Measurements from ENCODE around the gene SRSF1. TPM values are rescaled to one million over a fixed set of nuclear protein-coding genes. Genes with fewer than 3 reads are reported as not detected.
"Not testable (repeated sequence)": the region's sequence is repeated elsewhere in the genome, so short reads cannot be mapped to it uniquely, and the experiment has no call there.

SRSF1 gene
- total RNA-seq, 1 experiment from 2014 or later: 232 TPM

DNA sequence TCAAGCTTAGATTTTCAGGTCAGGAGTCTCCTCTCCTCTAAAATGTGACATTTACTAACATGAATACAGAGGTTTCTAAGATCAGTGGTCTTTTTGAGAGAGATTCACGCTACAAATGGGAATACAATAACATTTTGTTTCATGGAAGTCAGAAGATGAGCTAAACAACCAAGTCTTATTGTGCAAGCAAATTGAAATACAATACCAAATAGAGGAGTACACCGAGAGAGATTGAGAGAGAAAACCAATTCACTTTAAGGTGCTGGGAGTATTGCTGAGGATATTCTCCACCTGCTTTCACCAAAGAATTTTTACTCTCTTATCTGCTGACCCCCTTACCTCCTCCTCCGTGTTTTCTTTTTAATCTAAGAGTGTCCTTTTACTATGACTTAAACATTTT, 30.5 kb downstream of the SRSF1 start:
- Mint-ChIP-seq H3K36me3 (ENCODE audit: insufficient read depth, unreplicated experiment) (peaks cover 35% of the 10 kb centered on the region), H3K4me3 (ENCODE audit: low read depth, unreplicated experiment) (no peak overlapping the region), H3K27me3 (ENCODE audit: unreplicated experiment) (no peaks in the 10 kb centered on the region), H3K4me1 (ENCODE audit: low read depth, unreplicated experiment) (peaks cover 7% of the 10 kb centered on the region), H3K27ac (ENCODE audit: unreplicated experiment) (no peak overlapping the region), H3K9me3 (ENCODE audit: low read depth, unreplicated experiment) (no peaks in the 10 kb centered on the region)
- CTCF ChIA-PET: interaction anchor here (0.6 kb wide), 1 partner anchor 84 kb away, joined by 3 read pairs; no protein-coding TSS in a partner anchor
- intact Hi-C loops (cut with micrococcal nuclease; ENCODE audit: unreplicated experiment): no loop called here
- no TSS peak for BruUV-seq (replicated peaks)
- TF ChIP-seq, protein P1, sequence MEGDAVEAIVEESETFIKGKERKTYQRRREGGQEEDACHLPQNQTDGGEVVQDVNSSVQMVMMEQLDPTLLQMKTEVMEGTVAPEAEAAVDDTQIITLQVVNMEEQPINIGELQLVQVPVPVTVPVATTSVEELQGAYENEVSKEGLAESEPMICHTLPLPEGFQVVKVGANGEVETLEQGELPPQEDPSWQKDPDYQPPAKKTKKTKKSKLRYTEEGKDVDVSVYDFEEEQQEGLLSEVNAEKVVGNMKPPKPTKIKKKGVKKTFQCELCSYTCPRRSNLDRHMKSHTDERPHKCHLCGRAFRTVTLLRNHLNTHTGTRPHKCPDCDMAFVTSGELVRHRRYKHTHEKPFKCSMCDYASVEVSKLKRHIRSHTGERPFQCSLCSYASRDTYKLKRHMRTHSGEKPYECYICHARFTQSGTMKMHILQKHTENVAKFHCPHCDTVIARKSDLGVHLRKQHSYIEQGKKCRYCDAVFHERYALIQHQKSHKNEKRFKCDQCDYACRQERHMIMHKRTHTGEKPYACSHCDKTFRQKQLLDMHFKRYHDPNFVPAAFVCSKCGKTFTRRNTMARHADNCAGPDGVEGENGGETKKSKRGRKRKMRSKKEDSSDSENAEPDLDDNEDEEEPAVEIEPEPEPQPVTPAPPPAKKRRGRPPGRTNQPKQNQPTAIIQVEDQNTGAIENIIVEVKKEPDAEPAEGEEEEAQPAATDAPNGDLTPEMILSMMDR (IDR thresholded peaks at IDR 0.05; ENCODE audit: unreplicated experiment): no peak
- DNase-seq: no peak

GRCh38 chr17:57975044-57975443, 32.0 kb downstream of the SRSF1 start:
- Mint-ChIP-seq H3K27ac (ENCODE audit: unreplicated experiment) (no peak overlapping the region), H3K36me3 (ENCODE audit: insufficient read depth, unreplicated experiment) (peaks cover 35% of the 10 kb centered on the region), H3K9me3 (ENCODE audit: low read depth, unreplicated experiment) (no peaks in the 10 kb centered on the region), H3K4me3 (ENCODE audit: low read depth, unreplicated experiment) (no peak overlapping the region), H3K27me3 (ENCODE audit: unreplicated experiment) (no peaks in the 10 kb centered on the region), H3K4me1 (ENCODE audit: low read depth, unreplicated experiment) (peaks cover 12% of the 10 kb centered on the region)
- intact Hi-C loops (cut with micrococcal nuclease; ENCODE audit: unreplicated experiment): no loop called here
- BruUV-seq (replicated peaks): no TSS peak
- CTCF ChIA-PET: interaction anchor here (0.5 kb wide), 1 partner anchor 100 kb away, joined by 3 read pairs; no protein-coding TSS in a partner anchor
- TF ChIP-seq, protein P1 (IDR thresholded peaks at IDR 0.05; ENCODE audit: unreplicated experiment): no peak
- DNase-seq: no peak

DNA sequence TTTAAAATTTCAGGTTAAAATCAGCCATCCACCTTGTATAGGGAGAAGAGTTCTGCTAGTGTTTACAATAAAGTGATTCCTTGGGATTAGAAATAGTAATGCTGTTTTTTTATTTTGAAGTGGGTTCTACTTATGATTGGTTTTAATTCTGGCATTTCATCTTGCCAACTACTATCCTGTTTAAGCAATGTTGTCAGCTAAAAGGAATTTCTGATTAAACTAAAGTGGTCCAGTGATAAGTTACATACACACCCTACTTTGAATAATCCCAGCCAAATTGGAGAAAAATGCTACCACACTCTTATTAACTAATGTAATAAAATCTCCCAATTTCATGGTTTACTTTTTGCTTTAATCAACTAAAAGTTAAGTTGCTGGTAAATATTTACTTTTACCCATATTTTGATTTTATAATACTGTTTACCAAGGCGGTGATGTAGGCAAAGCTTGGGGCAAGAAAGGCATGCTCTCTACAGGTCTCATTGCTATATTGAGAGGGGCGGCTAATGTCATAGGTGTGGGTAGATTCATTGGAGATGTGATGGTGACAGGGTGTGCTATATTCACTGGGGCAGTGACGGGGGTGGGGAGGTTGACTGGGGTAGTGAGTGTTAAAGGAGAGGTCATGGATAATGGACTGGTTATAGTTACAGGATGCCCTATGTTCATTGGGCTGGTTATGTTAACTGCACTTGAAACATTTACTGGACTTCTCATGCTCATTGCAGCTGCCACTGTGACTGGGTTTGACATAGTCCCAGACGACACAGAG, 32.8 kb downstream of the SRSF1 start:
- not testable (repeated sequence) for H3K4me3 Mint-ChIP-seq (ENCODE audit: low read depth, unreplicated experiment); H3K27me3 Mint-ChIP-seq (ENCODE audit: unreplicated experiment)

GRCh38 chr17:57972151-57972550, 34.9 kb downstream of the SRSF1 start:
- DNase-seq: no peak
- H3K4me3 Mint-ChIP-seq (ENCODE audit: low read depth, unreplicated experiment): no peak overlapping the region
- peaks cover 15% of the 10 kb centered on the region for H3K36me3 Mint-ChIP-seq (ENCODE audit: insufficient read depth, unreplicated experiment)
- no peaks in the 10 kb centered on the region for H3K27me3 Mint-ChIP-seq (ENCODE audit: unreplicated experiment)
- TF ChIP-seq, protein P1 (IDR thresholded peaks at IDR 0.05; ENCODE audit: unreplicated experiment): no peak
- CTCF ChIA-PET: no interaction called here
- H3K9me3 Mint-ChIP-seq (ENCODE audit: low read depth, unreplicated experiment): no peaks in the 10 kb centered on the region
- BruUV-seq (replicated peaks): no TSS peak
- H3K27ac Mint-ChIP-seq (ENCODE audit: unreplicated experiment): no peak overlapping the region
- intact Hi-C loops (cut with micrococcal nuclease; ENCODE audit: unreplicated experiment): no loop called here
- peaks cover 5% of the 10 kb centered on the region for H3K4me1 Mint-ChIP-seq (ENCODE audit: low read depth, unreplicated experiment)

More for the DNA sequence above, 32.8 kb downstream of the SRSF1 start:
- intact Hi-C loops (cut with micrococcal nuclease; ENCODE audit: unreplicated experiment); DNase-seq; H3K9me3 Mint-ChIP-seq (ENCODE audit: low read depth, unreplicated experiment); CTCF ChIA-PET; H3K27ac Mint-ChIP-seq (ENCODE audit: unreplicated experiment): not testable (repeated sequence)
- peaks cover 10% of the 10 kb centered on the region for H3K4me1 Mint-ChIP-seq (ENCODE audit: low read depth, unreplicated experiment)
- H3K36me3 Mint-ChIP-seq (ENCODE audit: insufficient read depth, unreplicated experiment): peaks cover 30% of the 10 kb centered on the region
- TSS peak; percentile 8 for BruUV-seq (replicated peaks)

- Mint-ChIP-seq H3K4me1 (ENCODE audit: low read depth, unreplicated experiment) (peaks cover 5% of the 10 kb centered on the region), H3K27ac (ENCODE audit: unreplicated experiment) (no peak overlapping the region), H3K27me3 (ENCODE audit: unreplicated experiment) (no peaks in the 10 kb centered on the region), H3K36me3 (ENCODE audit: insufficient read depth, unreplicated experiment) (peaks cover 11% of the 10 kb centered on the region), H3K4me3 (ENCODE audit: low read depth, unreplicated experiment) (no peak overlapping the region), H3K9me3 (ENCODE audit: low read depth, unreplicated experiment) (no peaks in the 10 kb centered on the region)
- CTCF ChIA-PET: no interaction called here
- TF ChIP-seq, protein P1 (IDR thresholded peaks at IDR 0.05; ENCODE audit: unreplicated experiment): no peak
- intact Hi-C loops (cut with micrococcal nuclease; ENCODE audit: unreplicated experiment): no loop called here
- no peak for DNase-seq
- no TSS peak for BruUV-seq (replicated peaks)
These were observed 35.5 kb downstream of the SRSF1 start for GRCh38 chr17:57971572-57971971.

Data from Calu3 (cell line).